HCT116 (cell line): ENCODE data around the gene PACRGL. TPM values are rescaled to one million over a fixed set of nuclear protein-coding genes. Genes with fewer than 3 reads are reported as not detected.

ENCODE experiments used
- ATAC-seq: fragments of 200-7000 bp; cut with Tn5 transposase; 2 replicates; pipeline ENCODE4 v1.9.1; 2020; ENCODE audit warnings: mild to moderate bottlenecking, moderate library complexity
- BruUV-seq: library from RNA; stranded (reverse); fragments of 400-500 nt; replicated peaks from 2 replicates; lab custom pipeline; 2021; lab: Mats Ljungman, UMichigan
- CTCF ChIA-PET: fragments of 300-600 bp; sonication (Branson Sonifier 250); formaldehyde crosslinking; loops from one replicate; lab custom pipeline; 2021; ENCODE audit warnings: antibody characterized with exemption; lab: Charles Lee
- POLR2A ChIA-PET: fragments of 300-600, 350-600 bp; sonication (Branson Sonifier 250); formaldehyde crosslinking; loops from one replicate; lab custom pipeline; 2021; ENCODE audit warnings: antibody characterized with exemption; lab: Charles Lee
- RAD21 ChIA-PET, 2 experiments: fragments of 300-600 bp; sonication (Branson Sonifier 250); formaldehyde crosslinking; loops; one replicate each; lab custom pipeline; 2023; ENCODE audit warnings: low total read pairs in 2 of 2; ENCODE audit not compliant: uncharacterized antibody in 2 of 2, unreplicated experiment in 2 of 2, low non-redundant PET in 1 of 2; lab: Charles Lee
- DNase-seq: peaks from one replicate; pipeline ENCODE4 v3.0.0-alpha.2; 2010; ENCODE audit warnings: low read depth, low spot score
- H2AFZ ChIP-seq: fragments of 200-600 bp; shearing (Covaris generic), sonication (generic); 2 replicates; pipeline ENCODE4 v1.6.1; 2017; ENCODE audit warnings: low read depth, mixed run types, mixed read lengths, antibody characterized with exemption, low read length; ENCODE audit not compliant: poor library complexity, severe bottlenecking
- H3K27ac ChIP-seq: 2 replicates; pipeline ENCODE4 v1.5.1; 2012; ENCODE audit warnings: low read depth, low read length
- H3K27me3 ChIP-seq: fragments of 200-600 bp; sonication (generic); 2 replicates; pipeline ENCODE4 v1.6.1; 2016; ENCODE audit warnings: mixed run types, low read length, mixed read lengths; ENCODE audit not compliant: insufficient read depth
- H3K36me3 ChIP-seq, 2 experiments: fragments of 200-500 bp in 1 of 2; fragments of 200-600 bp in 1 of 2; sonication (Bioruptor generic) in 1 of 2; sonication (generic) in 1 of 2; 2 replicates each; pipeline versions ENCODE4 v1.5.1 to v1.6.1; 2014 to 2016; ENCODE audit warnings: low read length in 2 of 2, inconsistent platforms in 1 of 2, mixed read lengths in 1 of 2, mixed run types in 1 of 2; ENCODE audit not compliant: insufficient read depth in 2 of 2, control insufficient read depth in 1 of 2
- H3K4me1 ChIP-seq, 2 experiments: fragments of 200-600 bp in 1 of 2; sonication (generic) in 1 of 2; 2 replicates each; pipeline versions ENCODE4 v1.5.1 to v1.6.1; 2012 to 2017; ENCODE audit warnings: low read length in 2 of 2, inconsistent platforms in 1 of 2, mild to moderate bottlenecking in 1 of 2, mixed read lengths in 1 of 2, mixed run types in 1 of 2, moderate library complexity in 1 of 2; ENCODE audit not compliant: insufficient read depth in 2 of 2, control insufficient read depth in 1 of 2
- H3K4me2 ChIP-seq: fragments of 200-600 bp; sonication (generic); 2 replicates; pipeline ENCODE4 v1.6.1; 2017; ENCODE audit warnings: mixed run types, low read length, mixed read lengths
- H3K4me3 ChIP-seq, 2 experiments: fragments of 200-600 bp in 1 of 2; sonication (generic) in 1 of 2; replicated peaks in 1 of 2; 2 replicates each; pipeline ENCODE4 v1.5.1; 2011 to 2016; ENCODE audit warnings: low read length in 2 of 2, control low read depth in 1 of 2, low read depth in 1 of 2, mild to moderate bottlenecking in 1 of 2, mixed read lengths in 1 of 2, mixed run types in 1 of 2
- H3K79me2 ChIP-seq: fragments of 200-600 bp; sonication (generic); 2 replicates; pipeline ENCODE4 v1.6.1; 2017; ENCODE audit warnings: mild to moderate bottlenecking, mixed run types, low read length, moderate library complexity, mixed read lengths; ENCODE audit not compliant: insufficient read depth
- H3K9ac ChIP-seq: fragments of 200-600 bp; sonication (generic); 2 replicates; pipeline ENCODE4 v1.6.1; 2016; ENCODE audit warnings: low read length, mixed read lengths
- H3K9me2 ChIP-seq: fragments of 200-600 bp; sonication (generic), shearing (Covaris generic); 2 replicates; pipeline ENCODE4 v1.6.1; 2017; ENCODE audit warnings: mixed run types, mild to moderate bottlenecking, moderate library complexity; ENCODE audit not compliant: insufficient read depth
- H3K9me3 ChIP-seq, 2 experiments: fragments of 200-500 bp in 1 of 2; fragments of 200-600 bp in 1 of 2; sonication (Bioruptor generic) in 1 of 2; sonication (generic) in 1 of 2; 2 replicates each; pipeline ENCODE4 v1.6.1; 2014 to 2017; ENCODE audit warnings: low read length in 2 of 2, mixed read lengths in 2 of 2, inconsistent platforms in 1 of 2, low read depth in 1 of 2, mild to moderate bottlenecking in 1 of 2, mixed run types in 1 of 2, moderate library complexity in 1 of 2; ENCODE audit not compliant: control insufficient read depth in 1 of 2, insufficient read depth in 1 of 2
- H4K20me1 ChIP-seq: fragments of 200-600 bp; sonication (generic), shearing (Covaris generic); 2 replicates; pipeline ENCODE4 v1.6.1; 2017; ENCODE audit warnings: mixed run types, mild to moderate bottlenecking, moderate library complexity; ENCODE audit not compliant: insufficient read depth
- CEBPB ChIP-seq: IDR thresholded peaks from 2 replicates; pipeline ENCODE4 v1.6.1; 2012; ENCODE audit warnings: low read depth
- EZH2 ChIP-seq: fragments of 200-600 bp; sonication (generic); IDR thresholded peaks from 2 replicates; pipeline ENCODE4 v1.6.1; 2017; ENCODE audit warnings: antibody characterized with exemption, mixed run types
- RAD21 ChIP-seq: IDR thresholded peaks from 2 replicates; pipeline ENCODE4 v1.6.1; 2012; ENCODE audit warnings: low read depth, mild to moderate bottlenecking
- ZFX ChIP-seq: fragments of 450-650 bp; IDR thresholded peaks from 2 replicates; pipeline ENCODE4 v1.6.1; 2017
- intact Hi-C: fragments of 100-400 bp; cut with micrococcal nuclease; formaldehyde crosslinking; loops from 2 replicates; pipeline ENCODE4 v1.10.0; 2022
- total RNA-seq: library from RNA; stranded (reverse); gene quantifications from one replicate; pipeline ENCODE4 v1.2.1, GENCODE V29; 2021; ENCODE audit not compliant: unreplicated experiment
- TF ChIP-seq, protein P1 (sequence below): IDR thresholded peaks from 2 replicates; pipeline ENCODE4 v1.6.1; 2012

PACRGL gene
- total RNA-seq, 1 experiment from 2014 or later: 26.4 TPM

DNA sequence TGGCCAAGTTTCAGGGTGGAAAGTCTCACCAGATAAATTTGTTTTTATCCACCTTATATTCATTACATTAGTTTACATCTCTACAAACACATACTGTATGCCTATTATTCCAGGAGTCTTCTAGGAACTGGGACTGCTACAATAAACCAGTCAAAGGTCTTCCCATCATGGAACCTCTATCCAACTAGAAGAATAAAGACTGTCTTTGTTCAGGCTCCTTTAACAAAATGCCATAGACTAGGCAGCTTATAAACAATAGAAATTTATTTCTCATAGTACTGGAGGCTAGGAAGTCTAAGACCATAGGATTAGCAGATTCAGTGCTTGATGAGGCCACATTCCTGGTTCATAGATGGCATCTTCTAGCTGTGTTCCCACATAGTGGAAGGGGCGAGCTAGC lies 61.6 kb downstream of the PACRGL start:
- POLR2A ChIA-PET: no interaction called here

DNA sequence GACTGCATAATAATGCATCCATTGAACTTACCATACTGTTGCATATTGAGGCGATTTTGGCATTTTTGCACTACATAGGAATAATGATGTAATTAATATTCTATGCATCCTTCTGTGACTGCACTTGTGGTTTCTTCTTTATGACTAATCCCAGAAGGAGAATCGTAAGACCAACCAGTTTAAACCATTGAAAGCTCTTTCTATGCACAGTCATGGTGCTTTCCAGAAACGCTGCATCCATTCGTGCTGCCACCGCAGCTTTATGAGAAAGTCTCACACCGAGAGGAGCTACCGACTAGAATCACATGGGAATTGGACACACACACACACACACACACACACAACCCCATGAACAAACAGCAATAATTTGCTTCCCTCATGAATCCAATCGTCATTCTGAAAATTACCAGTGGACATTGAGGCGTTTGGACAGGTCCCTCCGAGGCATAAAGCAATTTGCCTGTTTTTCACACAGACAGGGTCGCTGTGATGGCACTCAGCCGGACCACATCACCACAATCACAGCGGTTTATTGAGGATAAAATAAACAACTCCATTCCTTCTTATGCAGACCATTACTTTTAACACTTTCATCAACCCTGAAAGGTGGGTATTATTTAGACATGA lies 64.2 kb downstream of the PACRGL start:
- intact Hi-C loops: no loop called here

More for the DNA sequence above, 61.6 kb downstream of the PACRGL start:
- H3K36me3 ChIP-seq: no peaks in the 10 kb centered on the region
- no peaks in the 10 kb centered on the region for H3K27me3 ChIP-seq
- no peaks in the 10 kb centered on the region for H3K79me2 ChIP-seq
- no peaks in the 10 kb centered on the region for H3K9me2 ChIP-seq
- BruUV-seq: no TSS peak
- no peak overlapping the region for H3K27ac ChIP-seq
- CTCF ChIA-PET: no interaction called here
- no peak overlapping the region for H2AFZ ChIP-seq
- no peak for ATAC-seq
- no peaks in the 10 kb centered on the region for H3K9me3 ChIP-seq
- H3K4me1 ChIP-seq: no peaks in the 10 kb centered on the region
- no peaks in the 10 kb centered on the region for H4K20me1 ChIP-seq
- RAD21 ChIA-PET: no interaction called here
- no peak overlapping the region for H3K4me3 ChIP-seq
- H3K4me2 ChIP-seq: no peak overlapping the region
- DNase-seq: no peak
- no peak for TF ChIP-seq CEBPB
- TF ChIP-seq, all 23 proteins: peak for 0
- no peak overlapping the region for H3K9ac ChIP-seq
- intact Hi-C loops: no loop called here

More for the DNA sequence above, 64.2 kb downstream of the PACRGL start:
- TF ChIP-seq CEBPB: no peak
- TF ChIP-seq RAD21: no peak
- TF ChIP-seq ZFX: no peak
- TF ChIP-seq, protein P1, sequence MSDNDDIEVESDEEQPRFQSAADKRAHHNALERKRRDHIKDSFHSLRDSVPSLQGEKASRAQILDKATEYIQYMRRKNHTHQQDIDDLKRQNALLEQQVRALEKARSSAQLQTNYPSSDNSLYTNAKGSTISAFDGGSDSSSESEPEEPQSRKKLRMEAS: no peak
- TF ChIP-seq EZH2: no peak
- ATAC-seq (no peak), DNase-seq (no peak)
- no peaks in the 10 kb centered on the region for H3K9me3 ChIP-seq
- H3K9ac ChIP-seq: no peak overlapping the region
- no peak overlapping the region for H3K4me3 ChIP-seq
- ChIA-PET CTCF (no interaction called here), POLR2A (no interaction called here), RAD21 (no interaction called here)
- H3K4me2 ChIP-seq: no peak overlapping the region
- no peaks in the 10 kb centered on the region for H3K4me1 ChIP-seq
- H3K27me3 ChIP-seq: no peaks in the 10 kb centered on the region
- H3K36me3 ChIP-seq: no peaks in the 10 kb centered on the region
- no TSS peak for BruUV-seq
- H4K20me1 ChIP-seq: no peaks in the 10 kb centered on the region
- no peaks in the 10 kb centered on the region for H3K9me2 ChIP-seq
- H2AFZ ChIP-seq: no peak overlapping the region
- no peak overlapping the region for H3K27ac ChIP-seq
- H3K79me2 ChIP-seq: no peaks in the 10 kb centered on the region
